Measurements from ENCODE around the gene CELF6. TPM values are rescaled to one million over a fixed set of nuclear protein-coding genes. Genes with fewer than 3 reads are reported as not detected.

CELF6 gene
- total and polyA plus RNA-seq, 12 donors, result 0.21 to 5.1 (median 0.76) TPM

DNA sequence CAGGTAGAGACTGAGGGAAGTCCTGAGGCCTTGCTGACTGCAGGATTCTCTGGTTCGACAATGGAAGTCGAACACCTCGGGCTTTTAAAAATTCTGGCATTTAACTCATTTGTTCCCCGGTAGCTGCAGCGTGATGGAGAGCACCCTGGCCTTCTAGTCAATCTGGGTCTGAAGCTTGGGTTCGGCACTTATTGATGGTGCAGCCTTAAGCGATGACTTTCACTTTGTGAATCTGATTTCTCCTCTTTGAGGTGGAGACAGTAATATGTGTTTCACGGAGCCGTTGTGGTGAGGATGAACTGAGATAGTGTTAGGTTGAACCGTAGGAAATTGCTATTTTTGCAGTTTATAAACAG lies 47.0 kb downstream of the CELF6 start:
- intact Hi-C loops (cut with DNase I), result loop anchor here in 7 of 10 donors (1.0 to 10.0 kb wide), 6 partner anchors 40 to 71 kb away; partner anchors contain the start of gene PKM (in 4 of the 7)
- no peaks in the 10 kb centered on the region for H3K27me3 ChIP-seq
- WGBS, 2 donors, result 45 to 48% methylated on average over 10 of the region's 10 CpGs
- H3K36me3 ChIP-seq, result peaks cover 0 to 25% (median 3%) of the 10 kb centered on the region in 9 donors
- ATAC-seq, result peak in 1 of 8 donors; percentile 0
- no peaks in the 10 kb centered on the region for H3K9me3 ChIP-seq
- peak overlapping the region; percentile 24 to 95 (median 88) for H3K4me3 ChIP-seq
- peak overlapping the region in 9 of 10 donors; percentile 55 to 96 (median 86) for H3K27ac ChIP-seq
- DNase-seq, result no peak
- TF ChIP-seq, protein P1, sequence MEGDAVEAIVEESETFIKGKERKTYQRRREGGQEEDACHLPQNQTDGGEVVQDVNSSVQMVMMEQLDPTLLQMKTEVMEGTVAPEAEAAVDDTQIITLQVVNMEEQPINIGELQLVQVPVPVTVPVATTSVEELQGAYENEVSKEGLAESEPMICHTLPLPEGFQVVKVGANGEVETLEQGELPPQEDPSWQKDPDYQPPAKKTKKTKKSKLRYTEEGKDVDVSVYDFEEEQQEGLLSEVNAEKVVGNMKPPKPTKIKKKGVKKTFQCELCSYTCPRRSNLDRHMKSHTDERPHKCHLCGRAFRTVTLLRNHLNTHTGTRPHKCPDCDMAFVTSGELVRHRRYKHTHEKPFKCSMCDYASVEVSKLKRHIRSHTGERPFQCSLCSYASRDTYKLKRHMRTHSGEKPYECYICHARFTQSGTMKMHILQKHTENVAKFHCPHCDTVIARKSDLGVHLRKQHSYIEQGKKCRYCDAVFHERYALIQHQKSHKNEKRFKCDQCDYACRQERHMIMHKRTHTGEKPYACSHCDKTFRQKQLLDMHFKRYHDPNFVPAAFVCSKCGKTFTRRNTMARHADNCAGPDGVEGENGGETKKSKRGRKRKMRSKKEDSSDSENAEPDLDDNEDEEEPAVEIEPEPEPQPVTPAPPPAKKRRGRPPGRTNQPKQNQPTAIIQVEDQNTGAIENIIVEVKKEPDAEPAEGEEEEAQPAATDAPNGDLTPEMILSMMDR (IDR thresholded peaks at IDR 0.05), result peak in 2 of 9 donors; percentile 15 to 34
- peaks cover 0 to 32% (median 26%) of the 10 kb centered on the region in 9 donors for H3K4me1 ChIP-seq

DNA sequence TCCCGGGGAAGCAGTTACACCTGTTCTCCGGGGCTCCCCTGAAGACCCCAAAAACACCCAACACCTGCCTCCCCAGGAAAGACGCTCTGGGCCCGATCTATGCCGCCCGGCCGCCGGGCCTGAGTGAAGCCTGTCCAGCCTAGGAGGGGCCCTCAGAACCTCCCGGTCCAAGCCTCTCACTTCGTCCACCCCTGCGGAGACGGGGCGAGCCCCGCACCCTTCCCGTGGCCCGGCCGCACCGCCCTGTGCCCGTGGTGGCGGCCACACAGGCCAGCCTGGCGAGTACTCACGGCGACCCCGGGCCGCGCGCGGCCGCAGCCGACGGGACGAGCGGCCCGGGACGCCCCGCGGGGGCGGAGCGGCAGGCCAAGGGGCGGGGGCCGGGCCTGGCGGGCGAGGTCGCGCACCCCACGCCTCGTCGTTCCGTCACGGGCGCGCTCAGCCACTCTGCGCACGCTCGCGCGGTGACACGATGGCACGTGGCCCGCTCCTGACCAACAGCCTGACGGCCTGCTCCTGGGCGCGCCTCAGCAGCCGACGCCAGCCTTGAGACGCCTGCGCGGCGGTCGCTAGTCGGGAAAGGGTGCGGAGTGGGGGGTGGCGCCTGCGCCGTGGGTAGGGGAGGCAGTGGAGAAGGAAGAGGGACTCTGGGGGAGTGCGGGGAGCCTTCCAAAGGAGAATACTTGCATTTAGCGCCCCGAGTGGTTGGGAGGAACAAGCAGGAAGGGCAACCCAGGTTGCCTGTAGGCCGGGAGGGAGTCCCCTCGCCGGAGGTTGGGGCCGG lies 47.6 kb downstream of the CELF6 start, which contains the start of gene PARP6:
Gene PARP6 (minus strand): TSS at position 342 of the 784 bp plus-strand sequence. CDS start 5,077 bp downstream, outside the sequence.
- H3K27me3 ChIP-seq, result no peaks in the 10 kb centered on the region
- intact Hi-C loops (cut with DNase I), result loop anchor here in 7 of 10 donors (1.0 to 10.0 kb wide), 6 partner anchors 40 to 70 kb away; partner anchors contain the start of gene PKM (in 4 of the 7)
- peak within 1 kb of the TSS; percentile 77 to 95 (median 90) for H3K4me3 ChIP-seq
- DNase-seq (peak; percentile 98 to 99), ATAC-seq (peak; percentile 99 to 100 (median 100))
- WGBS, 2 donors, result 0% methylated on average over 80 to 82 of the region's 82 CpGs
- TF ChIP-seq, protein P1 (IDR thresholded peaks at IDR 0.05), result peak; percentile 34 to 88 (median 72)
- peak within 1 kb of the TSS; percentile 37 to 98 (median 94) for H3K27ac ChIP-seq
- peaks cover 0 to 32% (median 26%) of the 10 kb centered on the region in 9 donors for H3K4me1 ChIP-seq
- no peaks in the 10 kb centered on the region for H3K9me3 ChIP-seq
- H3K36me3 ChIP-seq, result peaks cover 0 to 30% (median 7%) of the 10 kb centered on the region in 9 donors

DNA sequence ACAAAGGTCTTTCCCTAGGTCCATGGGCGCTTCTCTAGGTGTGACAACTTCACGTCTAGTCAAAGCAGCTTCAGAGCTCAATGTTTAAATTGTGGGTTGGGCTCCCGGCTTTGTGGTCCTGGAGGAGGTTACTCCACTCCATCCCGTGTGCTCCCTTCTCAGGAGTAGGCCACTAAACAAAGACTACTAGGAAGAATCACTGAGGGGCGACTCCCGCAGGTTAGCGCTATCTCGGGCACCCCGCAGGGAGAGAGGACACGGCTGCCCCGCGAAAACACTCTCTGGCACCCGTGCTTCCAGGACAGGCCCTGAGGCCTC lies 48.1 kb downstream of the CELF6 start:
- ATAC-seq (peak in 3 of 8 donors; percentile 0 to 4 (median 1)), DNase-seq (no peak)
- H3K4me3 ChIP-seq, result peak overlapping the region; percentile 77 to 95 (median 90)
- WGBS, 2 donors, result 3 to 5% methylated on average over 12 to 13 of the region's 13 CpGs
- peaks cover 0 to 32% (median 26%) of the 10 kb centered on the region in 9 donors for H3K4me1 ChIP-seq
- H3K27ac ChIP-seq, result peak overlapping the region; percentile 37 to 98 (median 94)
- no peaks in the 10 kb centered on the region for H3K9me3 ChIP-seq
- H3K27me3 ChIP-seq, result no peaks in the 10 kb centered on the region
- H3K36me3 ChIP-seq, result peaks cover 0 to 36% (median 12%) of the 10 kb centered on the region in 9 donors
- intact Hi-C loops (cut with DNase I), result loop anchor here in 7 of 10 donors (1.0 to 10.0 kb wide), 6 partner anchors 39 to 70 kb away; partner anchors contain the start of gene PKM (in 4 of the 7)
- TF ChIP-seq, protein P1 (IDR thresholded peaks at IDR 0.05), result no peak

DNA sequence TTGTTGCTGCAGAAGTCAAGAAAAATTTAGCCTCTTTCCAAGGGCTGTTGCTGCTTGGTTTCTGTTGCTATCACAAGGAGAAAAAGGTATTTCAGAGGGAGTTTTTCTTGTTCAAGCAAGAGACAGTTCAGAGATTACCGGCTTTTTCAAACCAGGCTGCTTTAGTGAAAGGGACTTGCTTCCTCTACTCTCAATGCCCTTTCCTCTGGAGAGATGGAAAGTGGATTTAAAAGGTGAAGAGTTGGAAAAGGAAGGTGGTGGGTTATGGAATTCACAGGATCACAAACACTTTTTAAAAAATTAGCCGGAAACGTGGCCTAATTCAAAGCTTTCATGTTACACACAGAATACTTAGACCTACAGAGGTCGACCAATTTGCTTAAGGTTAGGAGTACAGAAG lies 48.7 kb downstream of the CELF6 start:
- TF ChIP-seq, protein P1 (IDR thresholded peaks at IDR 0.05), result no peak

More for the DNA sequence above, 48.7 kb downstream of the CELF6 start:
- Histone ChIP-seq H3K4me3 (peak overlapping the region in 6 of 10 donors; percentile 78 to 94 (median 90)), H3K4me1 (peaks cover 0 to 32% (median 26%) of the 10 kb centered on the region in 9 donors), H3K27me3 (no peaks in the 10 kb centered on the region), H3K27ac (peak overlapping the region in 3 of 10 donors; percentile 90 to 95 (median 94)), H3K9me3 (no peaks in the 10 kb centered on the region), H3K36me3 (peaks cover 0 to 42% (median 19%) of the 10 kb centered on the region in 9 donors)
- no peak for ATAC-seq
- intact Hi-C loops (cut with DNase I), result loop anchor here in 5 of 10 donors (5.0 to 10.0 kb wide), 3 partner anchors 39 to 69 kb away; partner anchors contain the start of gene PKM (in 1 of the 5)
- DNase-seq, result no peak
- 81 to 84% methylated on average over 4 of the region's 4 CpGs for WGBS, 2 donors

All from heart right ventricle (tissue), 16 donors.